IMR-90 (cell line): ENCODE results near the gene ZMIZ1.

Experiments used
- BHLHE40 ChIP-seq: fragments of 150-350 bp; IDR thresholded peaks from 2 replicates; pipeline ENCODE4 v1.6.1; 2016; ENCODE audit warnings: mild to moderate bottlenecking, low read depth, low read length
- CHD1 ChIP-seq: IDR thresholded peaks from 2 replicates; pipeline ENCODE4 v1.6.1; 2012; ENCODE audit warnings: low read depth, low read length, improper control_type of control experiment
- CTCF ChIP-seq: conservative IDR thresholded peaks from 2 replicates; pipeline ENCODE4 v1.5.1; 2012; ENCODE audit warnings: mild to moderate bottlenecking, low read depth, low read length, improper control_type of control experiment
- FOS ChIP-seq: fragments of 150-350 bp; IDR thresholded peaks from 2 replicates; pipeline ENCODE4 v1.6.1; 2016; ENCODE audit warnings: low read depth, low read length
- MAFK ChIP-seq: IDR thresholded peaks from 2 replicates; pipeline ENCODE4 v1.6.1; 2012; ENCODE audit warnings: low read depth, low read length, improper control_type of control experiment
- MXI1 ChIP-seq: IDR thresholded peaks from 2 replicates; pipeline ENCODE4 v1.6.1; 2012; ENCODE audit warnings: low read depth, mild to moderate bottlenecking, low read length, moderate library complexity, borderline replicate concordance
- POLR2A ChIP-seq: IDR thresholded peaks from 2 replicates; pipeline ENCODE4 v1.6.1; 2012; ENCODE audit warnings: mild to moderate bottlenecking, low read depth, low read length
- RAD21 ChIP-seq: IDR thresholded peaks from 2 replicates; pipeline ENCODE4 v1.6.1; 2012; ENCODE audit warnings: low read length, improper control_type of control experiment
- SMC3 ChIP-seq: fragments of 150-350 bp; IDR thresholded peaks from 2 replicates; pipeline ENCODE4 v1.6.1; 2016; ENCODE audit warnings: low read depth, mild to moderate bottlenecking, antibody characterized with exemption, low read length, moderate library complexity
- USF2 ChIP-seq: fragments of 150-350 bp; IDR thresholded peaks from 2 replicates; pipeline ENCODE4 v1.6.1; 2017; ENCODE audit warnings: mild to moderate bottlenecking, antibody characterized with exemption, low read length, low read depth

GRCh38 chr10:79238606-79239005 is 169.8 kb downstream of the ZMIZ1 start:
- TF ChIP-seq CTCF (no peak), BHLHE40 (no peak), SMC3 (no peak), POLR2A (no peak), MXI1 (no peak), USF2 (no peak), FOS (no peak), MAFK (no peak), CHD1 (no peak), RAD21 (no peak)
